Lower leg skin (tissue), 4 donors: ENCODE results near the gene STK17B. TPM values are rescaled to one million over a fixed set of nuclear protein-coding genes. Genes with fewer than 3 reads are reported as not detected.

Experiments
- DNase-seq, 2 donors: peaks; one replicate each; pipeline ENCODE4 v3.0.0-alpha.2; 2019; ENCODE audit warnings: low spot score in 2 of 2
- H3K4me3 ChIP-seq: fragments of 200-600 bp; sonication (generic); 2 replicates; pipeline ENCODE4 v1.5.1; 2017; ENCODE audit warnings: mild to moderate bottlenecking, low read depth; ENCODE audit not compliant: poor library complexity, severe bottlenecking
- POLR2A ChIP-seq, 2 donors: fragments of 450-650 bp; IDR thresholded peaks; one replicate each; pipeline ENCODE4 v1.6.1; 2016 to 2017; ENCODE audit warnings: antibody characterized with exemption in 2 of 2, mild to moderate bottlenecking in 1 of 2, moderate library complexity in 1 of 2
- WGBS, 2 donors: methylation state at CpG; one replicate each; pipeline ENCODE4 v1.1.5; 2018; 5-methylcytosine and 5-hydroxymethylcytosine counted together
- intact Hi-C: fragments of 100-400 bp; cut with DNase I; formaldehyde crosslinking; loops from one replicate; pipeline ENCODE4 v1.15.0; 2023; ENCODE audit warnings: low total_unique reads
- total RNA-seq, 4 donors: library from RNA; depleted of rRNA; stranded (reverse); fragments of >200 nt; gene quantifications; one replicate each; pipeline ENCODE4 v1.1.0, GENCODE V29; 2016
- TF ChIP-seq, protein P1 (sequence below), 3 donors: fragments of 450-650 bp; IDR thresholded peaks; one replicate each; pipeline ENCODE4 v1.5.1; 2016; ENCODE audit warnings: antibody characterized with exemption in 3 of 3, mild to moderate bottlenecking in 3 of 3, moderate library complexity in 2 of 3

The STK17B gene
- total RNA-seq, 4 donors from 2014 or later = 25.4 to 42.0 (median 35.5) TPM

GRCh38 chr2:196183172-196183473 is 11.7 kb upstream of the STK17B start:
- 68 to 72% methylated on average over 3 of the region's 3 CpGs for WGBS, 2 donors
- TF ChIP-seq, protein P1, sequence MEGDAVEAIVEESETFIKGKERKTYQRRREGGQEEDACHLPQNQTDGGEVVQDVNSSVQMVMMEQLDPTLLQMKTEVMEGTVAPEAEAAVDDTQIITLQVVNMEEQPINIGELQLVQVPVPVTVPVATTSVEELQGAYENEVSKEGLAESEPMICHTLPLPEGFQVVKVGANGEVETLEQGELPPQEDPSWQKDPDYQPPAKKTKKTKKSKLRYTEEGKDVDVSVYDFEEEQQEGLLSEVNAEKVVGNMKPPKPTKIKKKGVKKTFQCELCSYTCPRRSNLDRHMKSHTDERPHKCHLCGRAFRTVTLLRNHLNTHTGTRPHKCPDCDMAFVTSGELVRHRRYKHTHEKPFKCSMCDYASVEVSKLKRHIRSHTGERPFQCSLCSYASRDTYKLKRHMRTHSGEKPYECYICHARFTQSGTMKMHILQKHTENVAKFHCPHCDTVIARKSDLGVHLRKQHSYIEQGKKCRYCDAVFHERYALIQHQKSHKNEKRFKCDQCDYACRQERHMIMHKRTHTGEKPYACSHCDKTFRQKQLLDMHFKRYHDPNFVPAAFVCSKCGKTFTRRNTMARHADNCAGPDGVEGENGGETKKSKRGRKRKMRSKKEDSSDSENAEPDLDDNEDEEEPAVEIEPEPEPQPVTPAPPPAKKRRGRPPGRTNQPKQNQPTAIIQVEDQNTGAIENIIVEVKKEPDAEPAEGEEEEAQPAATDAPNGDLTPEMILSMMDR (IDR thresholded peaks at IDR 0.05) = no peak
- TF ChIP-seq POLR2A (IDR thresholded peaks at IDR 0.05) = no peak
- intact Hi-C loops = no loop called here
- no peak overlapping the region for H3K4me3 ChIP-seq
- DNase-seq = no peak

- H3K4me3 ChIP-seq = no peak overlapping the region
- no peak for DNase-seq
- intact Hi-C loops = no loop called here
- TF ChIP-seq, protein P1 (IDR thresholded peaks at IDR 0.05) = no peak
- TF ChIP-seq POLR2A (IDR thresholded peaks at IDR 0.05) = no peak
- WGBS, 2 donors = 69 to 78% methylated on average over 4 of the region's 4 CpGs
These were observed 11.2 kb upstream of the STK17B start for GRCh38 chr2:196182439-196183171.

- 83 to 88% methylated on average over 3 of the region's 3 CpGs for WGBS, 2 donors
- no peak overlapping the region for H3K4me3 ChIP-seq
- intact Hi-C loops = no loop called here
- no peak for TF ChIP-seq POLR2A (IDR thresholded peaks at IDR 0.05)
- TF ChIP-seq, protein P1 (IDR thresholded peaks at IDR 0.05) = no peak
- DNase-seq = no peak
These were observed 10.1 kb upstream of the STK17B start for GRCh38 chr2:196181484-196181883.

GRCh38 chr2:196177124-196177523 is 5.7 kb upstream of the STK17B start:
- no peak overlapping the region for H3K4me3 ChIP-seq
- no peak for DNase-seq
- 77 to 91% methylated on average over 2 of the region's 2 CpGs for WGBS, 2 donors
- intact Hi-C loops = no loop called here
- TF ChIP-seq, protein P1 (IDR thresholded peaks at IDR 0.05) = no peak
- no peak for TF ChIP-seq POLR2A (IDR thresholded peaks at IDR 0.05)

DNA sequence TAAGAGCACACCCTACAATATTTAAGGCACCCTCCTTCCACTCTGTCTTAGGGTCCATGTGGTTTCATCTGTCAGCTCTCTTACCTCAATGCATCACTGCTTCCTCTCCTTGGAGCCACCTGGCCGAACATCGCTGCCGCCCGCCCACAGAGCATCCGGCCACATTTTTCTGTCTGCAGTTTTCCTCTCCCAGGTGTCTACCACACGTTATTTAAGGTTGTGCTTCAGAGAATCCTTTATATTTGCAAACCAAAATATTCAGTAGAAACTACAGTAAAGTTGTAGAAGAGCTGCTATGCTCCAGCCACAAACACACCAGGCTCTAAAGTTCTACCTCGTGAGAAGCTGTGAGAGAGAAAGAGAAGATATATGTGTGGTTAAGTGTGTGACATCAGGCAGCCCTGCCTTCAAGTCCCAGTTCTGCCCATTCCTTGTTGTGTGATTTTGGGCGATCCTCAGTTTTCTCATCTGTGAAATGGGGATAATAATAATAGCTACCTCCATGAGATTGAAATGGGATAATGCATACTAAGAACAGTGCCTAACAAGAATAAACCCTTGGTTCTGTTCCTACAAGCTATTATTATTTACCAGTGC is 4.9 kb upstream of the STK17B start:
- H3K4me3 ChIP-seq = no peak overlapping the region
- 73 to 76% methylated on average over 8 of the region's 8 CpGs for WGBS, 2 donors
- TF ChIP-seq POLR2A (IDR thresholded peaks at IDR 0.05) = no peak
- TF ChIP-seq, protein P1 (IDR thresholded peaks at IDR 0.05) = no peak
- DNase-seq = no peak
- intact Hi-C loops = no loop called here
